Measurements from ENCODE around the gene AKIRIN2.

The AKIRIN2 gene

DNA sequence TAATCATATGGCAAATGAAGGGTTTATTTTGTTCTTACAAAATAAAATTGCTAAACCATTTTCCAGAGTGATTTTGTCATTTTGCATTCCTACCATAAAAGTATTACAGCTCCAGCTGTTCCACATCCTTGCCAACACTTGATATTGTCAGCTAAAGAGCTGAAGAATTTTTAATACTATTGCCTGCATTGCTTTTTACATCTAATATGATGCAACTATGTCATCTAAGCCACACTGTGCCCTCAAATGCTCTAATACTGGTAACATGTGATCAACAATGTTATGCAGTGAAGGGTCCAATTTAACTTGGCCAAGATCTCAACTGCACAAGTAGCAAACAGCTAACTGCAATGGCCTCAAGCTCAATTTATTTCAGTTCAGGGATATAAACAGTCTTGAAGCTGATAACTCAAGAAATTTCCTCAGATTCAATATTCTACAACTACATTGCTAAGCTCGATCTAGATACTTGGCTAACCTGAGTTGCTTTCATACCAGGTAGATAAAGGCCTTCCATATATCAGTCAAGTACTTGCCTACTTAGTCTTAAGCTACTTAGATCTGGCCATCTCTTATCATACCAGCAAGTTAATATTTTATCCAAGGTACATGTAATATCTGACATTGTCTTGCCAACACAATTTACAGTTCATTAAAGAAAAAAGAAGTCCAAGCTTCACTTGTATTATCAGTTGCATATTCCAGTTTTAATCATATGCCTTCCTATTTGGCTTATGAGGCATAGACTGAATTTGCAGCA is 17.0 kb downstream of the AKIRIN2 start:
- DNase-seq, result no peak

- no peak for DNase-seq
Measured at GRCh38 chr6:87683890-87684289, 18.1 kb downstream of the AKIRIN2 start.

GRCh38 chr6:87682310-87682709 is 19.7 kb downstream of the AKIRIN2 start:
- peak; percentile 66 for DNase-seq

- DNase-seq, result no peak
Measured at GRCh38 chr6:87675004-87675681, 26.9 kb downstream of the AKIRIN2 start.

DNA sequence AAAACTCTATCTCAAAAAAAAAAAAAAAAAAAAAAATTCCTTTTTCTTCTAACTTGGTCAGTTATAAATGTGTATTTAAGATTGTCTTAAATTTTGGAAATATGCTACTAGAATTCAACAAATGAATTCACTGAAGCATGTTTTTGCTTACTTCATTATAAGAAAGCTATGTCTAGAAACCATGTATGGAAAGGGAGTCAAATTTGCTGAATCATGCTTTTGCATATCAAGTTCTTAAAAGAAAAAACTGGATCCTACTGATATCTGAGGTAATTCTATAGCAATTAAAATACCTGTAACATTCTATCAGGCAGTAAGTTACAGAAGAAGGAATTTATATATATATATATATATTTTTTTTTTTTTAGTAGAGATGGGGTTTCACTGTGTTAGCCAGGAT is 27.7 kb downstream of the AKIRIN2 start:
- no peak for DNase-seq

- DNase-seq, result no peak
Measured at GRCh38 chr6:87673237-87673636, 28.8 kb downstream of the AKIRIN2 start.

DNA sequence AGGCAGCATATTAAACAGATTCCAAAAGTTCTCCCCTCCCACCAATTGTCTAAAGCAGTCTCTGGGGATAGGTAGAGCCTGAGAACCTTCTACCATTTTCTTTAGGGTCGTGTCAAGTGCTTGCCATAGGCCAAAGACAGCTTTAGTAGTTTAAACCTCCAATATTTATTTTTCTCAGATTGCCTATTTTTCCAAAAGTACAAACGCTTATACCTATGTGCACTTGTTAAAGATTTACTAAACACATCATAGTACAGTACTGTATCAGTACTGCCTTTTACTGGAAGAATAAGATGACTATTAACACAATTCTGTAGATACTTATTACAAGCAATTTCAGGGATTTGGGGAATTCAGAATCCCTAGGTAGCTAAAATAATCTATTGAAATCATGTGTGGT is 29.4 kb downstream of the AKIRIN2 start:
- DNase-seq, result no peak

- no peak for DNase-seq
Measured at GRCh38 chr6:87671555-87672029, 30.4 kb downstream of the AKIRIN2 start.

DNA sequence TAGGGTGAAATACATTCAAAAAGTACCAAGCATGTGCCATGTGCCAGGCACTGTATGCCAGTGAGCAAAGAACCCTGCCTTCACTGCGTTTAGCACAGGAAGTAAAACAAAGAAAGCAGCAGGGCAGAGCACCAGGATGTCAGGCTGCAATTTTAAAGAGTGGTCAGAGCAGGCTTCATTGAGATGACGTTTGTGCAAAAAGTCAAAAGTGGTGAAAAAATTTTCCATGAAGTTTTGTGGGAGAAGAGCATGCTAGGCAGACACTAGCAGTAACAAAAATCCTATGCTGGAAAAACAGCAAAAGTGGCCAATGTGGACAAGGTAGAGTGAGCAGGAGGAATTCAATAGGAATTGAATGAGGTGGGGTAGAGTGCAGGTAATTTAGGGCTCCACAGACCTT is 31.3 kb downstream of the AKIRIN2 start:
- no peak for DNase-seq

DNA sequence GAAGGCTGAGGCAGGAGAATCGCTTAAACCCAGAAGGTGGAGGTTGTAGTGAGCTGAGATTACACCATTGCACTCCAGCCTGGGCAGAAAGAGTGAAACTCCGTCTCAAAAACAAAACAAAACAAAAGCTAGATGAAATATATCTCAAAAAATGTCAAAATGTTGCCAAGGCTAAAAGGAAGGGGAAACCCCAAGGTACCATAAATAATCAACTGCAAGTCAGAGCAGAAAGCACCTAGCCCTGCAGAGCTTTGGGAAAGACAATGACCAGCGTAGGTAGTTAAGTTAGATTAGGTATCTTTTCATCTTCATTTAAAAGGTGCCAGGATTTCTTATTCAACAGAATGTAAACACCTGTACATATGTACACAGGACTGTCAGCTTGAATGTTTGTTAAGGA is 33.0 kb downstream of the AKIRIN2 start:
- DNase-seq, result no peak

DNA sequence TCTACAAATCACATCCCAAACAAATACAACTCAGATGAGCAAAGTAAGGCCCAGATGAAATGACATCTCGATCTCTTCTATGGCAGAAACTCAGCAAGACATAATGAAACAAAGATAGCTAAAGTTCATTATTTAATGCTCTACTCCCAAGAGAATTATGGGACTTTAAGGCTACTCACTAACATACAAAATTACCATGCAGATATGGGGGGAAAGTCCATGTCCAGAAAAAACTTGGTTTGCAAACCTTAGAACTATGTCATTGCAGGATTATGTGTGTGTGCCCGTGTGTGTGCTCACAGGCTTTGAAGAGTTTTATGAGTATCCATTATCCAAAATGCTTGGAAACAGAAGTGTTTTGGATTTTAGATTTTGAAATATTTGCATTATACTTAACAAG is 34.0 kb downstream of the AKIRIN2 start:
- no peak for DNase-seq

DNA sequence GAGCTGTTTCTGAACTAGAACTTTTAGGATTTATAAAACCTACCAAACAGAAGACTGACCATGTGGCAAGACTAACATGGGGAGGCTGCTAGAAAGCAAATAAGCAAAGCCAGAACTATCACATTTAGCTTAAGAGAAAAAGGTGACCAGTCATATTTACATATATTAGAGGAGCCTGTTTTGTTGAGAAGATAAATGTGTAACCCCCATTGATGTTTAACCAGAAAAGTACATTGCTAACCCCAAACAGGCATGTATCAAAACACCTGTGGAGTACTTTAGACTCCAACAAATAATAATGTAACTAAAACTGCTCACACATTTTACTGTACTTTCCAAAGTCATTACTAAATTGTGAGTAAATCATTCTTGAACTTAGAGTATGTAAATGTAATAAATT is 35.0 kb downstream of the AKIRIN2 start:
- no peak for DNase-seq

- DNase-seq, result no peak
Measured at GRCh38 chr6:87664921-87665485, 37.0 kb downstream of the AKIRIN2 start.

DNA sequence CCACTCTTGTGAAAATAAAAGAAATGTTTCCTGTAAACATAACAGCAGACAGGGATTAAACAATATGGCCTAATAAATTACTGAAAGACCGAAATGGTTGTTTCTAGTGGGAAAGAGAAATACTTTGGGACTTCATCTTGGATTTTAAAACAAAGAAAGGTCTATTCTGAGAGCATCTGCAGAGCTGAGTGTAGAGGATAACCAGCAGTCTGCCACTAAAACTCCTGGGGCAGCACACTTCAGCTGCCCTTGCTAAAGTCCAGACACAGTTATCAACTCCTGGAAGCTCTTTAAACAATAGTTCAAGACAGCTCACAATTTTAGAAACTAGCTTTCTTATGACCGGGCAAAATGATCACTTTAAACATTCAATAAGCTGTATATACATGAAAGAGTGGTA is 38.6 kb downstream of the AKIRIN2 start:
- DNase-seq, result no peak

DNA sequence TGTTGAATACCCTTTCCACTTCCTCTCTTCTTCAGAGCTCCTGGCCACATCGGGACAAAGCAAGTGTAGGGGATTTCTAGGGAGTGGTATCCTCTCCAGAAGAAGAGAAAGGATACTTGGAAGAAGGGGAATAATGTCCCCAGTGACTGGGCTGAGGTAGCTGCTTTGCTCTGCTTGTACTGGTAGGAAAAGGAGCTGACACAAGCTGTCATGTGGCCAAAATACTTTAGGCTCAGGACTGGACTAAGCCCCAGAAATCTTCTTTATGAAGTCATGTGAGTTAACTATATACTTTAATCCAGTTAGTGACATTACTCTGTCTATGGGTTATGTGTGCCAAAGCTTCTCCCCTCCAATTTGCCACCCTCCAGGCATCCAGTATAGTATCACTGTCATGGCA is 40.5 kb downstream of the AKIRIN2 start:
- DNase-seq, result no peak

DNA sequence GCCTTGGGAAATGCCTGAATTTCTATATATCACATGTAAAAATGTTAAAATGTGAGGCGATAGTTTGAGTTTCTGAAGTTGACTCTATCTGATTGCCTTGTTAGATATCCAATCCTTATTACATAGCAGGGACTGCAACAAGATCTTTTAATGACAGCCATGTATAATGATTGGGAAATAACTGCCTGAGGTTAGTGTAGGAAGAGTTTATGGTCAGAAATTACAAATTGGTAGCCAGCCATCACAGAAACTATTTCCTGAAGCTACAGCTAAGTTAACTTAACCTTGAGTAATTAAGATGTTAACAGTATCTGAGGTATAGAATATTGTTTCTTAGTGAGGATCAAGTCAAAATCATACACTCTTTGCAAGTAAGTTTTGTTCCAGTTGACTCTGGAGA is 41.0 kb downstream of the AKIRIN2 start:
- DNase-seq, result no peak

GRCh38 chr6:87660226-87660911 is 41.7 kb downstream of the AKIRIN2 start:
- DNase-seq, result no peak

GRCh38 chr6:87658516-87658915 is 43.5 kb downstream of the AKIRIN2 start:
- no peak for DNase-seq

GRCh38 chr6:87656857-87657256 is 45.2 kb downstream of the AKIRIN2 start:
- DNase-seq, result peak; percentile 10

DNA sequence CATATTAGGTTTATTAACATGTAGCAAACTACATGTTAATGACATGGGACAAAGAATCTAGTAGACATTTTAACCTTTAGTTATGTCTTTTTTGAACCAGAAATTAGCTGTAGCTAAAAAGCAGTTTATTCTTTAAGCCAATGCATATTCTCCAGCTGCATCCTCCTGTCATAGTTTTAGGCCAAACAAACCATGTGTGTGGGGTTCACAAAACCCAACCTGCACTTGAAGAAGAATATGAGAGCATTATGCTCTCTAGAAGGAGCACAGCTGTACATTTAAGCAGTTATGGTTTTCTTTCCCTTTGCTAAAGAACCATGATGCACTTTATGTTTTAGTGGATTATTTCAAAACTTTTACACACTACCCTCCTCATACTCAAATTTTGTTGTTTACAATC is 46.2 kb downstream of the AKIRIN2 start:
- DNase-seq, result no peak

- DNase-seq, result no peak
Measured at GRCh38 chr6:87654875-87655454, 47.1 kb downstream of the AKIRIN2 start.

DNA sequence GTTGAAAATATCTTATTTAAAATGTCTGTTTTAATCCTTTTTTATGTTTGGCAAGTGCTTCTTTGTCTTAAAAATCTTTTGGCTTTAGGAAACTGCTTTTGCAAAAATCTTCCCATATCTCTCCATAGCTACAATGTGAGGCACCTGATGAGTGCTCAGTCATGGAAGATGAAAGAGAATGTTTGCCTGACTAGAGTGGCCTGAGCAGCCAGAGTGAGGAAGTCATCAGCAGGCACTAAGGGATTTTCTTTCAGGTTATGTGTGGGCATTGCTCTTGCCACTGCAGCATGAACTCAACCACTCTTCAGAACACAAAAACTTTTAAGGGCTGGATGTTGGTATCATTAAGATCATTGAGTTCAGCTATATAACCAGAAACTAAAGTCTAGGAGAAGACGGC is 47.9 kb downstream of the AKIRIN2 start:
- DNase-seq, result no peak

Measured in activated CD4-positive, alpha-beta T cell treated with anti-CD3 and anti-CD28 coated beads, Interleukin-10, Interleukin-2, amounts not matched to agents 100 ng/mL and 50 ng/mL, durations not matched to agents 16 hours and 8 hours (primary cell).